Activated CD4-positive, alpha-beta T cell treated with anti-CD3 and anti-CD28 coated beads, Interleukin-2, amount 50 U/mL, for 4 hours (primary cell): Measurements from ENCODE around the gene DCAF4L1.

ENCODE experiments used
- DNase-seq, 2 experiments: peaks; one replicate each; pipeline ENCODE4 v3.0.0-alpha.2; 2020

The DCAF4L1 gene

DNA sequence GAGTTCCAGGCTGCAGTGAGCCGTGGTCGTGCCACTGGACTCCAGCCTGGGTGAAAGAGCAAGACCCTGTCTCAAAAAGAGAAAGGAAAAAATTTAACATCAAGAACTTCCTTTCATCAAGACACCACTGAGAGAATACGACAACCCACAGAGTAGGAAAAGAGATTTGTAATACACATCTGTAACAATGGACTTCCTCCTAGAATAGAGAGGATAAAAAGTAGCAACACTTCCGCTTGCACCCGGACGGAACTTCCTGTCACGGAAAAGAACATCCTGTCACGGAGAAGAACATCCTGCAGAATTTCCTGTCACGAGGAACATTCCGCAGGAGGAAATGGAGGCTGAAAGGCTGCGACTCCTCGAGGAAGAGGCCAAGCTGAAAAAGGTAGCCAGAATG, at the start of gene DCAF4L1:
Gene DCAF4L1, plus strand, starts transcription at position 301 of the 400 bp plus-strand sequence. Its CDS starts 37 bp downstream, at position 338.
- DNase-seq = no peak

- no peak for DNase-seq
Measured at GRCh38 chr4:41932988-41933387, 48.6 kb upstream of the DCAF4L1 start.

DNA sequence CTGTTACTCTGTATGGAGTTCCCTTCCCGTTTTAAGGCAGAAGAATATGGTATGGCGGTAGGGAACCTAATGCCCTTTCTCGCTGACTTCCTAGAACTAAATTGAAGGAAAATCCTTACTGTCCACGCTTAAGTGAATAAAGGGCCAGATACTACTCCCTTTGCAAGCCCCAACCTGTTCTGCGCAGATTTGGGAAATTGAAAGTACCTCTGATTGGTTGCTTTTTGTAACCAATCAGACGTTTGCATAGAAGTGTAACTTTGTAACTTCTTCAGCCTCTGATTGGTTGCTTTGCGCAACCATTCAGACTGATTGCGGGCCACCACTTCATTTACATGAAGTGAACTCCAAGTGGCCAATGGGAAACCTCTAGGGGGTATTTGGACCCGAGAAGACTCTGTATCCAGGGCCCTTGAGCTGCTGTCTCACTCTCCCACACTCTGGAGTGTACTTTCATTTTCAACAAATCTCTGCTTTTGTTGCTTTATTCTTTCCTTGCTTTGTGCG, 47.5 kb upstream of the DCAF4L1 start:
- no peak for DNase-seq

DNA sequence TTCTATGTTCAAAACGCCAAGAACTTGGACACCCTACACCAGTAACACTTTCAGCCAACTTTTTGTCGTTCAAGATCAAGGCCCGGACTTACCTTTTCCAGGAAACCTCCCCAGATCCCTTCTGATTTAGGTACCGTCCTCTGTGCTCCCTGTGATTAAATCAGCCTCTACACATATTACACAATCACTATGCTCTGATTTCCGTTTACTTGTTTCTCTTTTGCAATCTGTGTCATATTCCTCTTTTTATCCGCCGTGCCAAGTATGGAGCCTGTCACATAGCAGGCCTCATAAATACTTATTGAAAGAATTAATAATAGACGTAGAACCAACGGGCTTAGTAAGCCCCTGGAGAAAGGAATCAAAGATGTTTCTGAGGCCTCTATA, 47.0 kb upstream of the DCAF4L1 start:
- no peak for DNase-seq

DNA sequence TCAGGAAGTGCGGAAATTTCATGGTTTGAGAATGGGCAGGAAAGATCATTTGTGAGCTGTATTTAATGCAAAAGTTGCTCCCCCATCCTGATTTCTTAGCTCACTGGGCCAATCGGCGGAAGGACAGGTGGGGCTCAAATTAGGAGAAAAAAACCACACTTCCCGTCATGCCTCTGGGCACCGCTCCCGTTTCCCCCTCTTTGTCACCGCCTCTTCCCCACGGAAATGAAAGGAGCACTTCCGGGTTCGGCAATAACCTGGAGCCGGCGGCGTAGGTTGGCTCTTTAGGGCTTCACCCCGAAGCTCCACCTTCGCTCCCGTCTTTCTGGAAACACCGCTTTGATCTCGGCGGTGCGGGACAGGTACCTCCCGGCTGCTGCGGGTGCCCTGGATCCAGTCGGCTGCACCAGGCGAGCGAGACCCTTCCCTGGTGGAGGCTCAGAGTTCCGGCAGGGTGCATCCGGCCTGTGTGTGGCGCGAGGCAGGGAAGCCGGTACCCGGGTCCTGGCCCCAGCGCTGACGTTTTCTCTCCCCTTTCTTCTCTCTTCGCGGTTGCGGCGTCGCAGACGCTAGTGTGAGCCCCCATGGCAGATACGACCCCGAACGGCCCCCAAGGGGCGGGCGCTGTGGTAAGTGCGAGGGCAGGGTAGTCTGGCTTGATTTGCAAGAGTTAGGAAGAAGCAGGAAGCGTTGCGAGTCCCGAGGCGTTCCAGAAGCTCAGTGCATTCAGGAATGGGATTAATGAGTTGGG, 46.5 kb upstream of the DCAF4L1 start, which contains the start of gene TMEM33:
Gene TMEM33, plus strand, starts transcription at position 529 of the 751 bp plus-strand sequence. Its CDS starts 56 bp downstream, at position 585.
- peak; percentile 71 to 75 for DNase-seq

GRCh38 chr4:41935652-41936021, 45.9 kb upstream of the DCAF4L1 start:
- DNase-seq = peak; percentile 32 to 35

DNA sequence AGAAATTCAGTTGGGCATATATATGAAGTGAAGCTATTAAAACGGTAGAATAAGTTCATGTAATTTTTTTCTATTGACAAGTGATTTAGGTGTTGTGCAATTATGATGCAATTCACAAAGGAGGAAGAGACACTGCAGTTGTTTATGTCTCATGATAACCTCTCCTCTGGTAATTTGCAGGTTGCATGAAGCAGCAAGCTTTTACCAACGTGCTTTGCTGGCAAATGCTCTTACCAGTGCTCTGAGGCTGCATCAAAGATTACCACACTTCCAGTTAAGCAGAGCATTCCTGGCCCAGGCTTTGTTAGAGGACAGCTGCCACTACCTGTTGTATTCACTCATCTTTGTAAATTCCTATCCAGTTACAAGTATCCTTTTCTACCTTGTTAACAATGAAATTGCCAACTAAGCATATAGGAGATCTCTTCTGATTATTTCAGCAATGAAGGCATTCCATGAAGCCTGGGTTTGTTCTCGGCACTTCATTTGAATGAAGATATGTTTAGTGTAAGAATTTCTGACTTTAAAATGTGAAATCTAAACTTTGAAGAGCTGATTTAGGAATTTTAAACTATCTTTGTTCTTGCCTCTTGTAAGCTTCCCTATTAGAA, 42.4 kb upstream of the DCAF4L1 start:
- no peak for DNase-seq

DNA sequence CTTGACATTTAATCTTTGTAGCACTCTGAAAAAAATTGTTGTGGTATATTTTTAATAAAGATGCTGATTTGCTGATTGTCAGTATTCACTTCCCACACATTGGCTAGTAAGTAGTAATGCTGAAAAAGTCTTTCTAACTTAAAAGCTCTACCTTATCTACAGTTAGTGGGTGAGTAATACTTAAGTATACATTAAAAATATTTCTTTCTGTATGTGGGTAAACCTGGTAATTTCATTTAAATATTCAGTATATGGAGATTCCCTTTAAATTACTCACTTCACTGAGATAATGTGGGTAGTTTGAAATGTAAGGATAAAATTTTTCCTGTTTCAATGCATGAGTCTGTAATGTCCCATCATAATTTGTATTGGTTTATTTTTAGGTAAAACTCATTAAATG, 40.7 kb upstream of the DCAF4L1 start:
- DNase-seq = no peak

DNA sequence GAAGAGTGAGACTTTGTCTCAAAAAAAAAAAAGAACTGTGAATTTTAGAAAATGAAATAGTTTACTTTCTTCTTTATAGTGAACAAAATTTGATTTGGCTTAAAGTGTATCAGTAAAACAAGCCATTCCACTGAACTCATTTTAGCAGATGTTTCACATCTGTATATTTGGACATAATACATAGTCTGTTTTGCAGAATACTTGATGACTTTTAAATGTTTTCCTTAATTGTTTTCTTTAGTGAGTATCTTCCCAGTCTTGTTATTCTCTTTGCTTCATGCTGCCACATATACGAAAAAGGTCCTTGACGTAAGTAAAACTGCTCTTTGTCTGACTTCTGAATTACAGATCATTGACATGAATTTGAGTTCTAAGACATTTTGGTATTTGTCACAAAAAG, 38.0 kb upstream of the DCAF4L1 start:
- no peak for DNase-seq

DNA sequence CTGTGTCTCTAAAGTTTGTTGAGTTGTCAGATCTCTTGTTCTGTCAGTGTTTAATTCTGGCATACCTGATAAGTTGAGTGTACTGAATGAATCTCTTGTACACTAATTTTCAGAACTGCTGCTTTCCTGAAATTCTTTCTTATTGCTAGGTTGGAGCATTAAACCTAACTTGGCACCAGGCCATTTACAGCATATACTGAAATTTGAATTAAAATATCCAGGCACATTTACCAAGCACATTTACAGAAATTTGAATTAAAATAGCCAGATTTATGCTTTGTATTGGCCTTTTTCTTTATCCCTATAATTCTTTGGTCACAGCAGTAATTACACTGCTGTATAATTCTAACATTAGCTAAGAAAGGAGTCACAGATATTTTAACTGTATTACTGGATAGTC, 37.5 kb upstream of the DCAF4L1 start:
- DNase-seq = no peak

- no peak for DNase-seq
Measured at GRCh38 chr4:41949531-41949930, 32.0 kb upstream of the DCAF4L1 start.

DNA sequence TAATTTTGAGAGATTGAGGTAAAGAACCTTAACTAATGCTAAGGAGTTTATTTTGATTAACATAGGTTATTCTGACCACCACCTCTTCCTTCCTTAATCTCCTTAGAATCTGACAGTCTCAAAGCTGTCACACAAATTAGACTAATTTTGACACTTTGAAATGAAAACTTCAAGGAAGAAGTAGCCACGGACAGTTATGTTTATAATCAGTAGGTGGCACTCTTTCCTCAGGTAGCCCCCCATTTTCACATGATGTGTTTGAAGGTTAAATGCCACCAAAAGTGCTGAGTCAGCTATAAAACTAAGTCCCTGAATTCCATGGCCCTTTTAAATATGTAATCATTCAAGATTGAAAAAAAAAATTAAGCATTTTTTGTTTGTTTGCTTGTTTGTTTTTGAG, 23.9 kb upstream of the DCAF4L1 start:
- DNase-seq = no peak

DNA sequence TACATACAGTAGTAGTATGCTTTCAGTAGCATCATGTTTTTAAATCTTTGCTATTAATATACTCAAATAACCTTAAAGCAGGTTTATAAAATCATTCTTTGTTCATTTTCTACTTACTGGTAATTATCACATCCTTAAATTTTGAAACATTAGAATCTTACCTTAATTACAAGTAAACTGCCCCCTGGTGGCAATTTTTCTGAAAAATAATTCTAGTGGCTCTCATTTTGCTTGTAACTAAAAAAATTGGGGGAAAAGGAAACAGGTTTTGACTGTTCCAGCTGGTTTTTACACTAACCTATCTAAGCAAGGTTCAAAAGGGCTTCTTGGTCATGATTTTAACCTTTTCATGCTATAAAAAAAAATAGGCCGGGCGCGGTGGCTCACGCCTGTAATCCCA, 18.5 kb upstream of the DCAF4L1 start:
- DNase-seq = no peak

- DNase-seq = no peak
Measured at GRCh38 chr4:41964401-41964800, 17.2 kb upstream of the DCAF4L1 start.

- DNase-seq = no peak
Measured at GRCh38 chr4:41967392-41967791, 14.2 kb upstream of the DCAF4L1 start.

DNA sequence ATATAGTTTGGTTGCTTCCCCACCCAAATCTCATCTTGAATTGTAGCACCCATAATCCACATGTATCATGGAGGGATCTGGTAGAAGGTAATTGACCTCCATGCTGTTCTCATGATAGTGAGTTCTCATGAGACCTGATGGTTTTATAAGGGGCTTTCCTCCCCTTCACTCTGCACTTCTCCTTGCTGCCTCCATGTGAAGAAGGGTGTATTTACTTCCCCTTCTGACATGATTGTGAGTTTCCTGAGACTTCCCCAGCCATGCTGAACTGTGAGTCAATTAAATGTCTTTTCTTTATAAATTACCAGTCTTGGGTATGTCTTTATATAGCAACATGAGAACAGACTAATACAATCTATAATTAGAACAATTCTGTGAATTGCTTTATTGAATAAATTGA, 11.9 kb upstream of the DCAF4L1 start:
- no peak for DNase-seq

GRCh38 chr4:41975341-41975740, 6.2 kb upstream of the DCAF4L1 start:
- no peak for DNase-seq

GRCh38 chr4:41976775-41977516, 4.6 kb upstream of the DCAF4L1 start:
- DNase-seq = no peak

DNA sequence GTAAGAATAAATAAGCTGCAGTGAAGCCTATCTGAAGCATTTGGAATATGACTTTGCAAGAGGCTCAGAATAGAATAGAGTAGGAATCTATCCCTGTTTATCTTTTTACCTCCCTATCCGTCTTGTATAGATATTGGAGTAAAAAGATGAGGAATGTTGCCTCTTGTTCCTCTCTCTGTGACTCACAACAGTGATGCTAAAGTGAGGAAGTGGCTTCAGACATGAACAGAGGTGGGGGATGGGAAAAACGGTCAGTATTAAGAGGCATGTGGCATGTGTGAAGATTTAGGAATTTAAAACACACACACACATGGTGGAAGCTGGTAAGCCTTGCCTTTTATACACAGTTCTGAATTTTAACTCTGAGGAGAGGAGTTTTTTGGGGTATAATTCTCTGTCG, 3.8 kb upstream of the DCAF4L1 start:
- DNase-seq = no peak

- DNase-seq = no peak
Measured at GRCh38 chr4:41982716-41983115, 1.2 kb downstream of the DCAF4L1 start.

DNA sequence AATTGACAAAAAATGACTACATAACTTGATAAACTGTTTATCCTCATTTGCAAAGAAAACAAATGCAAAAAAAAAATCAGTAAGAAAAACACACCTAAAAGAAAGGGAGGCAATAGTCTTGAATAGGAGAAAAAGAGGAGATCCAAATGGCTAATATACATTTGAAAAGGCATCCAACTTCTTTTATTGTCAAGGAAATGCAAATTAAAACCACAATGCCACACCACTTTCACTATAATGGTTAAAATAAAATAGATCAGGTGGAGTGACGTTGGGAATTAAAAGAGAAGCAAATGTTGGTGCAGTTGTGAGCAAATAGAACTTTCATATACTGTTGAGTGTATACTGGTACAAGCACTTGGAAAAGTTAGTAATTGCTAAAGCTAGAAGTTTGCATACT, 3.6 kb downstream of the DCAF4L1 start:
- no peak for DNase-seq

GRCh38 chr4:41989994-41990364, 8.4 kb downstream of the DCAF4L1 start:
- no peak for DNase-seq

- DNase-seq = peak; percentile 89 to 91
Measured at GRCh38 chr4:41990365-41991111, 9.0 kb downstream of the DCAF4L1 start, which contains the start of gene SLC30A9. SLC30A9 (plus strand) TSS chr4:41990530; CDS start chr4:41990652, 122 bp downstream.
